Mucosa of rectum (tissue), 2 donors: ENCODE measurements around the gene EML4.

Experiments used
- H3K27ac ChIP-seq, 2 donors: one replicate each; pipeline ENCODE4 v1.7.0; 2013; ENCODE audit warnings: inconsistent platforms in 2 of 2, low read depth in 2 of 2, low read length in 2 of 2
- H3K27me3 ChIP-seq, 2 donors: one replicate each; pipeline ENCODE4 v1.7.0; 2013; ENCODE audit warnings: low read length in 2 of 2; ENCODE audit not compliant: control insufficient read depth in 2 of 2, insufficient read depth in 2 of 2
- H3K36me3 ChIP-seq, 2 donors: one replicate each; pipeline ENCODE4 v1.7.0; 2013; ENCODE audit warnings: low read length in 2 of 2; ENCODE audit not compliant: control insufficient read depth in 2 of 2, insufficient read depth in 2 of 2
- H3K4me1 ChIP-seq, 2 donors: one replicate each; pipeline ENCODE4 v1.7.0; 2013; ENCODE audit warnings: low read length in 2 of 2, mild to moderate bottlenecking in 1 of 2; ENCODE audit not compliant: control insufficient read depth in 2 of 2, insufficient read depth in 2 of 2
- H3K4me3 ChIP-seq, 2 donors: one replicate each; pipeline ENCODE4 v1.7.0; 2013; ENCODE audit warnings: low read length in 2 of 2
- H3K9ac ChIP-seq, 2 donors: one replicate each; pipeline ENCODE4 v1.7.0; 2013; ENCODE audit warnings: low read length in 2 of 2, low read depth in 1 of 2, mild to moderate bottlenecking in 1 of 2
- H3K9me3 ChIP-seq, 2 donors: one replicate each; pipeline ENCODE4 v1.7.0; 2013; ENCODE audit warnings: low read length in 2 of 2; ENCODE audit not compliant: control insufficient read depth in 2 of 2
- donor health status: healthy.
- donor health status: Normal muscosa, but diverticular disease.

EML4 gene

GRCh38 chr2:42195559-42195958 is 26.4 kb downstream of the EML4 start:
- Histone ChIP-seq H3K4me3 (no peak overlapping the region), H3K9ac (no peak overlapping the region), H3K9me3 (no peaks in the 10 kb centered on the region), H3K27ac (no peak overlapping the region), H3K4me1 (peaks cover 36 to 48% of the 10 kb centered on the region in 2 donors), H3K36me3 (no peaks in the 10 kb centered on the region), H3K27me3 (no peaks in the 10 kb centered on the region)

DNA sequence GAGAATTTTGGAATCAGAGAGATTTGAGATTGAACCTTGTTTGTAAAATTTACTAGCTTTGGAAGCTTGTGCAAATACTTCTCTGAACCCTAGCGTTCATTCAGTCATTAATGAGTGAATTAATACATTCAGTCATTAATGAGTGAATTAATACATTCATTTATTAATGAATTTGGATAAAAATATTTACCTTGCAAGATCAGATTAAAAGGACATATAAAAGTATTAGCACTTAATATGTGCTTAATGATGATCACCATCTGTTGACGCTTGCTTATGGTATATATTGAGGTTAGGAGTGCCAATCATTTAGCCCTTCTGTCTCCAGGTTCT is 26.9 kb downstream of the EML4 start:
- no peaks in the 10 kb centered on the region for H3K9me3 ChIP-seq
- no peaks in the 10 kb centered on the region for H3K27me3 ChIP-seq
- no peaks in the 10 kb centered on the region for H3K36me3 ChIP-seq
- no peak overlapping the region for H3K9ac ChIP-seq
- H3K27ac ChIP-seq, result peak overlapping the region; percentile 12 to 36
- H3K4me3 ChIP-seq, result peak overlapping the region in 1 of 2 donors; percentile 10
- peaks cover 35 to 44% of the 10 kb centered on the region in 2 donors for H3K4me1 ChIP-seq

GRCh38 chr2:42196403-42197267 is 27.5 kb downstream of the EML4 start:
- H3K9me3 ChIP-seq, result no peaks in the 10 kb centered on the region
- peak overlapping the region in 1 of 2 donors; percentile 10 for H3K4me3 ChIP-seq
- H3K27ac ChIP-seq, result peak overlapping the region; percentile 12 to 36
- no peaks in the 10 kb centered on the region for H3K27me3 ChIP-seq
- no peaks in the 10 kb centered on the region for H3K36me3 ChIP-seq
- H3K9ac ChIP-seq, result no peak overlapping the region
- H3K4me1 ChIP-seq, result peaks cover 31 to 38% of the 10 kb centered on the region in 2 donors

GRCh38 chr2:42197792-42198191 is 28.6 kb downstream of the EML4 start:
- H3K4me1 ChIP-seq, result peaks cover 24 to 33% of the 10 kb centered on the region in 2 donors
- no peaks in the 10 kb centered on the region for H3K9me3 ChIP-seq
- H3K9ac ChIP-seq, result no peak overlapping the region
- no peak overlapping the region for H3K27ac ChIP-seq
- no peaks in the 10 kb centered on the region for H3K27me3 ChIP-seq
- no peaks in the 10 kb centered on the region for H3K36me3 ChIP-seq
- no peak overlapping the region for H3K4me3 ChIP-seq

- Histone ChIP-seq H3K9me3 (no peaks in the 10 kb centered on the region), H3K4me3 (no peak overlapping the region), H3K9ac (no peak overlapping the region), H3K27ac (no peak overlapping the region), H3K4me1 (peaks cover 20 to 28% of the 10 kb centered on the region in 2 donors), H3K36me3 (no peaks in the 10 kb centered on the region), H3K27me3 (no peaks in the 10 kb centered on the region)
Measured at GRCh38 chr2:42198466-42198865, 29.3 kb downstream of the EML4 start.

DNA sequence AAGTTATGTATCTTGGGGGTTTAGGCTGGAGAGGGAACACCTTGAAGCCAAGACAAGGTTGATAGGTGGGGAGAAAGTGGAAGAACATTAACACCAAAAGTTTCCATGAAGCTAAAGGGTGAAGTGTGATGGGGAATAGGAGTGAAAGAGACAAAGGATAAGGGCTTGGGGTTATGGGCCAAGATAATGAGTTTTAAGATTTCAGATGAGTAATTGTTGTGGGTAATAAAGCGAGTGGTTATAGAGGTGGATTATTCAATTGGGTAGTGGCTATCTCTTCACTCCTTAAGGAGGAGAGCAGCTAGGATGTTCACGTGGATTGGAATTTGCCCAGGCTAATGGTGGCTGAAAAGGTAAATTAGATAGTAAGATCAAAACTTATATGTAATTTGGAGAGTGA is 29.8 kb downstream of the EML4 start:
- Histone ChIP-seq H3K9ac (no peak overlapping the region), H3K36me3 (no peaks in the 10 kb centered on the region), H3K4me3 (no peak overlapping the region), H3K27me3 (no peaks in the 10 kb centered on the region), H3K4me1 (peaks cover 17 to 23% of the 10 kb centered on the region in 2 donors), H3K27ac (no peak overlapping the region), H3K9me3 (no peaks in the 10 kb centered on the region)

- Histone ChIP-seq H3K4me1 (peaks cover 15 to 23% of the 10 kb centered on the region in 2 donors), H3K9me3 (no peaks in the 10 kb centered on the region), H3K36me3 (no peaks in the 10 kb centered on the region), H3K27ac (no peak overlapping the region), H3K9ac (no peak overlapping the region), H3K27me3 (no peaks in the 10 kb centered on the region), H3K4me3 (no peak overlapping the region)
Measured at GRCh38 chr2:42199626-42200025, 30.5 kb downstream of the EML4 start.

DNA sequence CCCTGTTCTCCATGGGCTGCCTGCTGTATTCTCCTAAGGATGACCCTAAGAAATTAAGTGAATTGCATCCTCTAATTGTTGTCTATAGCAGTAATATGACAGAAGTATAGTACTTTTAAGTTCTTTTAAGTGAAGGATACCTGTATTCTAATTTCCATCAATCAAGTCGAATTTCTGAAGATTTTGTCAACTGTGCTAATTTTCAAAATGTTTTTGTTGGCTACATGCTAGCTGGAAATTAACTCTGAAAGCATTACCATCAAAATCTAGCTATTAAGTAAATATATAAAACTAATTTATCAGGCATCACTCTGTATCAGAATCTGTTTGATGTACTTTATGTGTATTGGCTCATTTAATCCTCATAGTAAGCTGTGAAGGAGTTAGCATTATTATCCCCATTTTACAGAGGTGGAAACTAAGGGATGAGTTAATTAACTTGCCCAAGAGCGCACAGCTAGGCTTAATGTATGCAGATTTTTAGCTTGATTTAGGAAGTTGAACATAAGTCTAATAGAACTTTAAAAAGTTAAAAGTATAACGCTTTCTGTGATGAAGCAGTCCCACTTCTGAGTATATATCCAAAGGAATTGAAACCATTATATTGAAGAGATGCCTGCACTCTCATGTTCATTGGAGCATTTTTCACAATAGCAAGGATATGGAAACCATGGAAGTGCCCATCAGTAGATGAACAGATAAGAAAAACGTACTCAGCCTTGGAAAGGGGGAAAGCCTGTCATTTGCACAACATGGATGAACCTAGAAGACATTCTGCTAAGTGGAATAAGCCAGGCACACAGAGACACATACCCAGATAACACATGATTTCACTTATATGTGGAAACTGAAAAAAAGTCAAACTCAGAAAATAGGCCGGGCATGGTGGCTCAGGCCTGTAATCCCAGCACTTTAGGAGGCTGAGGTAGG is 32.0 kb downstream of the EML4 start:
- Histone ChIP-seq H3K27me3 (no peaks in the 10 kb centered on the region), H3K9me3 (no peaks in the 10 kb centered on the region), H3K36me3 (no peaks in the 10 kb centered on the region), H3K4me3 (no peak overlapping the region), H3K27ac (no peak overlapping the region), H3K9ac (no peak overlapping the region), H3K4me1 (peaks cover 10 to 14% of the 10 kb centered on the region in 2 donors)

- Histone ChIP-seq H3K4me3 (no peak overlapping the region), H3K27ac (no peak overlapping the region), H3K4me1 (peaks cover 4% of the 10 kb centered on the region in 2 donors), H3K36me3 (no peaks in the 10 kb centered on the region), H3K9me3 (no peaks in the 10 kb centered on the region), H3K27me3 (no peaks in the 10 kb centered on the region), H3K9ac (no peak overlapping the region)
Measured at GRCh38 chr2:42202634-42203008, 33.5 kb downstream of the EML4 start.

DNA sequence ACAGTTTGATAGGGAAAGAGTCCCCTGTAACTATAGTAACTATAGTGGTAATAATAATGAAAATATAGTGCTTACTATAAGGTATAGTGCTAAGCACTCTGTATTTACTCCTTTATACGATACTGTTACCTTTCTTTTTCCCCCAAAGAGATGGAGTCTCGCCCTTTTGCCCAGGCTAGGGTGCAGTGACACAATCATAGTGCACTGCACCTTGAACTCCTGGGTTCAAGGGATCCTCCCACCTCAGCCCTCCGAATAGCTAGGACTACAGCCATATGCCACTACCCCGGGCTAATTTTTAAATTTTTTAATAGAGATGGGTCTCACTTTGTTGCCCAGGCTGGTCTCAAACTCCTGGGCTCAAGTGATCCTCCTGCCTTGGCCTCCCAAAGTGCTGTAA is 34.6 kb downstream of the EML4 start:
- H3K36me3 ChIP-seq, result no peaks in the 10 kb centered on the region
- H3K9me3 ChIP-seq, result no peaks in the 10 kb centered on the region
- H3K27ac ChIP-seq, result no peak overlapping the region
- no peak overlapping the region for H3K9ac ChIP-seq
- no peaks in the 10 kb centered on the region for H3K27me3 ChIP-seq
- peaks cover 0 to 2% of the 10 kb centered on the region in 2 donors for H3K4me1 ChIP-seq
- no peak overlapping the region for H3K4me3 ChIP-seq
